ENCODE results near the gene FAM131A. TPM values are rescaled to one million over a fixed set of nuclear protein-coding genes. Genes with fewer than 3 reads are reported as not detected.
A peak's percentile ranks its signal among the peaks of the same experiment; 100 is the strongest.

The FAM131A gene
- total and polyA plus RNA-seq, 2 experiments from 2014 or later, result 12.2 to 12.6 TPM

DNA sequence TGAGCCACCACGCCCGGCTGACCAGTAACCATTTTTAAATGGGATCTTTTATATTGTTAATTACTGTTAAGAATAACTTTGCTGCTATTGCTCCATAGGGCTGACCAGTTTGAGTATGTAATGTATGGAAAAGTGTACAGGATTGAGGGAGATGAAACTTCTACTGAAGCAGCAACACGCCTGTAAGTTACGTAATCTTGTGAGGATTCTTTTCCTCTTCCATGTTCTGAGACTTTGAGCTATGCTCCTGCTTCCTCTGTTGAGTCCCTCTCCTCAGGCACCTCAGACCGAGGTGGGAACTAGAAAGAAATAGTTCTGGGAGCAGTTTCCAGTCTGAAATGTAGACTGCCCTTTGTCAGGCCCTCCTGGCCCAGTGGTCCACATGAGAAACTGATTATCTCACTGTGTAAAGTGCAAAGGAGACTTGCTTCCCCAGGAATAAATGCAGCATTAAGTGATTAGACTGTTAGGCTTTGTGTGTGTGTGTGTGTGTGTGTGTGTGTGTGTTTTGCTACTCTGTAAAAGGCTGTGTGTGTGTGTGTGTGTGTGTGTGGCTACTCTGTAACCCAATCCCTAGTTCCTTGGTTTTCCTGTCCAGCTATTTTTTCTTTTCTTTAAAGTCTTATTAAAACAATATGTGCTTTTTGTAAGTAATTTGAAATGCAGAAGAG lies 29.4 kb downstream of the FAM131A start:
- Histone ChIP-seq H3K9me2 (replicated peaks; ENCODE audit: insufficient read depth) (no peaks in the 10 kb centered on the region), H3K27ac (peak overlapping the region; percentile 86), H3K4me3 (no peak overlapping the region), H3K9me3 (ENCODE audit: low read depth) (no peaks in the 10 kb centered on the region), H3K4me1 (ENCODE audit: insufficient read depth) (peaks cover 15% of the 10 kb centered on the region), H2AFZ (no peak overlapping the region), H3K36me3 (replicated peaks; ENCODE audit: insufficient read depth, low read depth) (peaks cover 4% of the 10 kb centered on the region), H3K79me2 (peaks cover 20% of the 10 kb centered on the region), H3K27me3 (no peaks in the 10 kb centered on the region), H4K20me1 (ENCODE audit: insufficient read depth, poor library complexity, severe bottlenecking) (no peaks in the 10 kb centered on the region), H3K4me2 (peak overlapping the region; percentile 43)
- TF ChIP-seq EZH2 (IDR thresholded peaks at IDR 0.05; ENCODE audit: borderline replicate concordance) (no peak), EZH2phosphoT487 (IDR thresholded peaks at IDR 0.05; ENCODE audit: low read depth, severe bottlenecking, unreplicated experiment) (no peak)
- TF ChIP-seq, protein P1, sequence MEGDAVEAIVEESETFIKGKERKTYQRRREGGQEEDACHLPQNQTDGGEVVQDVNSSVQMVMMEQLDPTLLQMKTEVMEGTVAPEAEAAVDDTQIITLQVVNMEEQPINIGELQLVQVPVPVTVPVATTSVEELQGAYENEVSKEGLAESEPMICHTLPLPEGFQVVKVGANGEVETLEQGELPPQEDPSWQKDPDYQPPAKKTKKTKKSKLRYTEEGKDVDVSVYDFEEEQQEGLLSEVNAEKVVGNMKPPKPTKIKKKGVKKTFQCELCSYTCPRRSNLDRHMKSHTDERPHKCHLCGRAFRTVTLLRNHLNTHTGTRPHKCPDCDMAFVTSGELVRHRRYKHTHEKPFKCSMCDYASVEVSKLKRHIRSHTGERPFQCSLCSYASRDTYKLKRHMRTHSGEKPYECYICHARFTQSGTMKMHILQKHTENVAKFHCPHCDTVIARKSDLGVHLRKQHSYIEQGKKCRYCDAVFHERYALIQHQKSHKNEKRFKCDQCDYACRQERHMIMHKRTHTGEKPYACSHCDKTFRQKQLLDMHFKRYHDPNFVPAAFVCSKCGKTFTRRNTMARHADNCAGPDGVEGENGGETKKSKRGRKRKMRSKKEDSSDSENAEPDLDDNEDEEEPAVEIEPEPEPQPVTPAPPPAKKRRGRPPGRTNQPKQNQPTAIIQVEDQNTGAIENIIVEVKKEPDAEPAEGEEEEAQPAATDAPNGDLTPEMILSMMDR (IDR thresholded peaks at IDR 0.05; ENCODE audit: poor library complexity), result no peak
- 64% methylated on average over 5 of the region's 5 CpGs for WGBS (ENCODE audit: low lambda C conversion rate, missing lambda C conversion rate)
- DNase-seq (ENCODE audit: low spot score), result peak; percentile 65

DNA sequence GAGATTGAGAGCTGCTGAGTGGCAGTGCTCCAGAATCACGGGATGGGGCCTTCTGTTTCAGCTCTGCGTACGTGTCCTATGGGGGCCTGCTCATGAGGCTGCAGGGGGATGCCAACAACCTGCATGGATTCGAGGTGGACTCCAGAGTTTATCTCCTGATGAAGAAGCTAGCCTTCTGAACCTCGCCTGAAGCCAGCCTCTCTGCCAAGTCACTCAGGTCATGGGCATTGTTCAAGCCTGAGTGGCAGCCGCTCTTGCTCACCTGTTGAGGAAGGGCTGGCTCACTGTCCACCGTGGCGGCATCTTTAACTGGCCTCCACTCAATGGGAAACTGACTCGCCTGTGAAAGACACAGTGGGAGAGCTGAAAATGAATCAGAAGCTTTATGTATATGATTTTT lies 30.7 kb downstream of the FAM131A start:
- Histone ChIP-seq H3K36me3 (replicated peaks; ENCODE audit: insufficient read depth, low read depth) (peaks cover 4% of the 10 kb centered on the region), H3K4me2 (no peak overlapping the region), H4K20me1 (ENCODE audit: insufficient read depth, poor library complexity, severe bottlenecking) (no peaks in the 10 kb centered on the region), H3K27me3 (no peaks in the 10 kb centered on the region), H3K4me3 (no peak overlapping the region), H3K79me2 (peaks cover 20% of the 10 kb centered on the region), H2AFZ (no peak overlapping the region), H3K27ac (peak overlapping the region; percentile 6), H3K4me1 (ENCODE audit: insufficient read depth) (peaks cover 19% of the 10 kb centered on the region), H3K9me3 (ENCODE audit: low read depth) (no peaks in the 10 kb centered on the region), H3K9me2 (replicated peaks; ENCODE audit: insufficient read depth) (no peaks in the 10 kb centered on the region)
- 94% methylated on average over 9 of the region's 9 CpGs for WGBS (ENCODE audit: low lambda C conversion rate, missing lambda C conversion rate)
- TF ChIP-seq, protein P1 (IDR thresholded peaks at IDR 0.05; ENCODE audit: poor library complexity), result no peak
- TF ChIP-seq EZH2 (IDR thresholded peaks at IDR 0.05; ENCODE audit: borderline replicate concordance), result no peak
- TF ChIP-seq EZH2phosphoT487 (IDR thresholded peaks at IDR 0.05; ENCODE audit: low read depth, severe bottlenecking, unreplicated experiment), result no peak
- DNase-seq (ENCODE audit: low spot score), result no peak

DNA sequence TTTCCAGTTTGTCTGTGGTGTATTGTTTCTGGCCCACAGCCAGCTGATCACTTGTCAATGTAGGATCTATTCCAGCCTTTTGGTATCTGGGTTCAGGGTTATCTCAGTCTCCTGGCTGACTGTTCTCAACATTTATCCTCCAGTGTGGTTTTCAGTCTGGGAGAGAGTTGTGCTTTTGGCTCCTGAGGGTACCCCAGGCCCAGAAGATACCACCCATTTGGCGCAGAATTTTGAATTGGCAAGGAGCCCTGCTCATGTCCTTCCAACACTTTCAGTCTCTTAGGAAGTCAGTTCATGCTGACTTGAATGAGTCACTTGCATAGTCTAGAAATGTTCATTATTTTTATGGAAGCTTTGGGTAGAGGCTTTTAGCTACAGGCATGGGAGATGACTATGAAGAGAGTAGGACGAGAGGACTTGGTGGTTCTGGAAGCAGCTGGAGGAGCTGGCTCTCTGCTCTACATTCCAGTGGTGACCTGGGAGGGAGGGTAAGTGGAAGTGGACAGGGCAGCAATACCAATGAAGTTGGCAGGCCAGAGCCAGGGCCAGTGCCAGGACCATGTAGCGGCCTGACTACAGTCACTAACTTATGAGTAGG lies 31.3 kb downstream of the FAM131A start:
- peaks cover 18% of the 10 kb centered on the region for H3K79me2 ChIP-seq
- TF ChIP-seq EZH2phosphoT487 (IDR thresholded peaks at IDR 0.05; ENCODE audit: low read depth, severe bottlenecking, unreplicated experiment) (no peak), EZH2 (IDR thresholded peaks at IDR 0.05; ENCODE audit: borderline replicate concordance) (no peak)
- TF ChIP-seq, protein P1 (IDR thresholded peaks at IDR 0.05; ENCODE audit: poor library complexity), result no peak
- no peak overlapping the region for H3K4me3 ChIP-seq
- 97% methylated on average over 3 of the region's 3 CpGs for WGBS (ENCODE audit: low lambda C conversion rate, missing lambda C conversion rate)
- H3K27ac ChIP-seq, result no peak overlapping the region
- H3K27me3 ChIP-seq, result no peaks in the 10 kb centered on the region
- DNase-seq (ENCODE audit: low spot score), result no peak
- no peaks in the 10 kb centered on the region for H4K20me1 ChIP-seq (ENCODE audit: insufficient read depth, poor library complexity, severe bottlenecking)
- peaks cover 4% of the 10 kb centered on the region for H3K36me3 ChIP-seq (replicated peaks; ENCODE audit: insufficient read depth, low read depth)
- H3K4me2 ChIP-seq, result no peak overlapping the region
- H3K9me3 ChIP-seq (ENCODE audit: low read depth), result no peaks in the 10 kb centered on the region
- no peak overlapping the region for H2AFZ ChIP-seq
- H3K9me2 ChIP-seq (replicated peaks; ENCODE audit: insufficient read depth), result no peaks in the 10 kb centered on the region
- H3K4me1 ChIP-seq (ENCODE audit: insufficient read depth), result peaks cover 19% of the 10 kb centered on the region

All from hepatocyte (in vitro differentiated cells).